ENCODE measurements around the gene TSPOAP1.

DNA sequence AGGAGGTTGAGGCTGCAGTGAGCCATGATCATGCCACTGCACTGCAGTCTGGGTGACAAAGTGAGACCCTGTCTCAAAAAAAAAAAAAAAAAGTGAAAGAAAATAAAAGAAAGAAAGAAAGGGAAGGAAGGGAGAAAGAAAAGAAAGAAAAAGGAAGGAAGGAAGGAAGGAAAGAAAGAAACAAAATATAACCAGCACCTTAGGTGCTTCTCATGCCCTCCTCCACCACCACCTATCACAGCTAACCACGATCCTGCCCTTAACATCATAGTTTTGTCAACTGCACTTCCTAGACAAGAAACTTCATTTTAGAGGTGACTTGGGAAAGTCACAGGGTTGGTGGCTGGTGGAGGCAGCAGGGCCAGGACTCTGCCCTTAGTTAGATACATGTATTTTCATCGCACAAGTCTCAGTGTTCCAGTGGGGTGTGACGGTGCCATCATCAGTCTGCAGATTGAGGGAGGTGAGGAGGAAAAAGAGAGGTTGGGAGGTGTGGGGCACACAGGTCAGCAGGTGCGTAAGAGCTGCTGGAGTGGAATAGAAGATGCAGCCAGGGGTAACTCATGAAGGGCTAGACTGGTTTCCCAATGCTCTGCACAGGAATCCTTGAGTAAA, 13.4 kb upstream of the TSPOAP1 start:
- TF ChIP-seq, protein P1, sequence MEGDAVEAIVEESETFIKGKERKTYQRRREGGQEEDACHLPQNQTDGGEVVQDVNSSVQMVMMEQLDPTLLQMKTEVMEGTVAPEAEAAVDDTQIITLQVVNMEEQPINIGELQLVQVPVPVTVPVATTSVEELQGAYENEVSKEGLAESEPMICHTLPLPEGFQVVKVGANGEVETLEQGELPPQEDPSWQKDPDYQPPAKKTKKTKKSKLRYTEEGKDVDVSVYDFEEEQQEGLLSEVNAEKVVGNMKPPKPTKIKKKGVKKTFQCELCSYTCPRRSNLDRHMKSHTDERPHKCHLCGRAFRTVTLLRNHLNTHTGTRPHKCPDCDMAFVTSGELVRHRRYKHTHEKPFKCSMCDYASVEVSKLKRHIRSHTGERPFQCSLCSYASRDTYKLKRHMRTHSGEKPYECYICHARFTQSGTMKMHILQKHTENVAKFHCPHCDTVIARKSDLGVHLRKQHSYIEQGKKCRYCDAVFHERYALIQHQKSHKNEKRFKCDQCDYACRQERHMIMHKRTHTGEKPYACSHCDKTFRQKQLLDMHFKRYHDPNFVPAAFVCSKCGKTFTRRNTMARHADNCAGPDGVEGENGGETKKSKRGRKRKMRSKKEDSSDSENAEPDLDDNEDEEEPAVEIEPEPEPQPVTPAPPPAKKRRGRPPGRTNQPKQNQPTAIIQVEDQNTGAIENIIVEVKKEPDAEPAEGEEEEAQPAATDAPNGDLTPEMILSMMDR (IDR thresholded peaks at IDR 0.05): no peak
- TF ChIP-seq POLR2AphosphoS5 (IDR thresholded peaks at IDR 0.05): no peak
